HL-60 (cell line): ENCODE data around the gene PRRT3.
"Not testable (repeated sequence)": the region's sequence is repeated elsewhere in the genome, so short reads cannot be mapped to it uniquely, and the experiment has no call there.

Source experiments
- DNase-seq, 2 experiments: peaks; one replicate each; pipeline ENCODE4 v3.0.0-alpha.2; 2010 to 2020; ENCODE audit warnings: low read depth in 1 of 2, low spot score in 1 of 2
- H3K27ac ChIP-seq: fragments of 250-450 bp; sonication (Bioruptor Pico); replicated peaks from 2 replicates; pipeline ENCODE4 v1.5.1; 2020; ENCODE audit warnings: mild to moderate bottlenecking, moderate library complexity
- H3K27me3 ChIP-seq: fragments of 250-450 bp; sonication (Bioruptor Pico); 2 replicates; pipeline ENCODE4 v1.5.1; 2021; ENCODE audit warnings: mild to moderate bottlenecking, moderate library complexity; ENCODE audit not compliant: insufficient read depth, poor library complexity, severe bottlenecking
- H3K4me3 ChIP-seq: replicated peaks from 2 replicates; pipeline ENCODE4 v1.5.1; 2011; ENCODE audit warnings: mild to moderate bottlenecking, control low read depth, low read length; ENCODE audit not compliant: insufficient read depth
- GABPA ChIP-seq: IDR thresholded peaks from 2 replicates; pipeline ENCODE4 v1.6.1; 2012; ENCODE audit warnings: low read depth
- POLR2AphosphoS5 ChIP-seq: IDR thresholded peaks from 2 replicates; pipeline ENCODE4 v1.6.1; 2012; ENCODE audit warnings: low read depth
- REST ChIP-seq: IDR thresholded peaks from 2 replicates; pipeline ENCODE4 v1.6.1; 2012; ENCODE audit warnings: low read depth; ENCODE audit not compliant: insufficient replicate concordance
- SPI1 ChIP-seq: IDR thresholded peaks from 2 replicates; pipeline ENCODE4 v1.6.1; 2012; ENCODE audit warnings: low read depth, mild to moderate bottlenecking, borderline replicate concordance
- TF ChIP-seq, protein P1 (sequence below): IDR thresholded peaks from one replicate; pipeline ENCODE4 v1.5.1; 2011; ENCODE audit warnings: low read length, control low read depth, inconsistent platforms; ENCODE audit not compliant: insufficient read depth

PRRT3 gene

GRCh38 chr3:9942164-9942563 is 10.0 kb downstream of the PRRT3 start:
- Histone ChIP-seq H3K27me3 (no peaks in the 10 kb centered on the region), H3K27ac (no peak overlapping the region), H3K4me3 (no peak overlapping the region)
- no peak for TF ChIP-seq POLR2AphosphoS5
- no peak for TF ChIP-seq SPI1
- TF ChIP-seq, protein P1, sequence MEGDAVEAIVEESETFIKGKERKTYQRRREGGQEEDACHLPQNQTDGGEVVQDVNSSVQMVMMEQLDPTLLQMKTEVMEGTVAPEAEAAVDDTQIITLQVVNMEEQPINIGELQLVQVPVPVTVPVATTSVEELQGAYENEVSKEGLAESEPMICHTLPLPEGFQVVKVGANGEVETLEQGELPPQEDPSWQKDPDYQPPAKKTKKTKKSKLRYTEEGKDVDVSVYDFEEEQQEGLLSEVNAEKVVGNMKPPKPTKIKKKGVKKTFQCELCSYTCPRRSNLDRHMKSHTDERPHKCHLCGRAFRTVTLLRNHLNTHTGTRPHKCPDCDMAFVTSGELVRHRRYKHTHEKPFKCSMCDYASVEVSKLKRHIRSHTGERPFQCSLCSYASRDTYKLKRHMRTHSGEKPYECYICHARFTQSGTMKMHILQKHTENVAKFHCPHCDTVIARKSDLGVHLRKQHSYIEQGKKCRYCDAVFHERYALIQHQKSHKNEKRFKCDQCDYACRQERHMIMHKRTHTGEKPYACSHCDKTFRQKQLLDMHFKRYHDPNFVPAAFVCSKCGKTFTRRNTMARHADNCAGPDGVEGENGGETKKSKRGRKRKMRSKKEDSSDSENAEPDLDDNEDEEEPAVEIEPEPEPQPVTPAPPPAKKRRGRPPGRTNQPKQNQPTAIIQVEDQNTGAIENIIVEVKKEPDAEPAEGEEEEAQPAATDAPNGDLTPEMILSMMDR = no peak
- no peak for TF ChIP-seq REST
- no peak for TF ChIP-seq GABPA
- no peak for DNase-seq

DNA sequence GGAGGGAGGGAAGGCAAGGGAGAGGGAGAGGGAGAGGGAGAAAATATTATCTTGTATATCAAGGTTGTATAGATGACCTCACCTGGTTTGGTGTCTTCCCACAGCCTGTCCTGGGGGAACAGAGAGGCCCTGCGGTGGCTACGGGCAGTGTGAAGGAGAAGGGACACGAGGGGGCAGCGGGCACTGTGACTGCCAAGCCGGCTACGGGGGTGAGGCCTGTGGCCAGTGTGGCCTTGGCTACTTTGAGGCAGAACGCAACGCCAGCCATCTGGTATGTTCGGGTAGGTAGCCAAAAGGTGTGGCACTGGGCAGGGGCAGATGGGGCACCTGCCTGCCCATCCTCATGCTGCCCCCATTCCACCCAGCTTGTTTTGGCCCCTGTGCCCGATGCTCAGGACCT is 11.5 kb downstream of the PRRT3 start:
- no peak for TF ChIP-seq SPI1
- Histone ChIP-seq H3K27ac (no peak overlapping the region), H3K4me3 (no peak overlapping the region), H3K27me3 (no peaks in the 10 kb centered on the region)
- no peak for DNase-seq

- H3K27me3 ChIP-seq, DNase-seq, H3K4me3 ChIP-seq, H3K27ac ChIP-seq: not testable (repeated sequence)
These were observed 12.3 kb downstream of the PRRT3 start for GRCh38 chr3:9939906-9940305.

GRCh38 chr3:9938966-9939365 is 13.2 kb downstream of the PRRT3 start:
- Histone ChIP-seq H3K27me3 (no peaks in the 10 kb centered on the region), H3K27ac (no peak overlapping the region), H3K4me3 (no peak overlapping the region)
- DNase-seq = no peak
- TF ChIP-seq, protein P1 = no peak
- TF ChIP-seq SPI1 (no peak), REST (no peak), POLR2AphosphoS5 (no peak), GABPA (no peak)

- no peak for DNase-seq
- Histone ChIP-seq H3K27me3 (no peaks in the 10 kb centered on the region), H3K4me3 (no peak overlapping the region), H3K27ac (no peak overlapping the region)
- TF ChIP-seq GABPA = no peak
- TF ChIP-seq SPI1 = no peak
- no peak for TF ChIP-seq POLR2AphosphoS5
- TF ChIP-seq REST = no peak
- TF ChIP-seq, protein P1 = no peak
These were observed 14.5 kb downstream of the PRRT3 start for GRCh38 chr3:9937486-9938238.
